K562 (cell line): ENCODE data around the gene TTLL12.

Source experiments
- HDAC1 ChIP-seq, 2 experiments: fragments of 450-650 bp; IDR thresholded peaks; 2 replicates each; pipeline ENCODE4 v1.6.1; 2016 to 2017; ENCODE audit warnings: inconsistent platforms in 1 of 2, mild to moderate bottlenecking in 1 of 2, moderate library complexity in 1 of 2
- NFE2L1 ChIP-seq: fragments of 450-650 bp; IDR thresholded peaks from 2 replicates; pipeline ENCODE4 v1.6.1; 2016; ENCODE audit warnings: missing genetic modification characterization, low read depth, mild to moderate bottlenecking, missing compliant biosample characterization, moderate library complexity, borderline replicate concordance
- POLR2AphosphoS5 ChIP-seq: IDR thresholded peaks from 2 replicates; pipeline ENCODE4 v1.6.1; 2011; ENCODE audit warnings: mild to moderate bottlenecking, low read depth, low read length, moderate library complexity; ENCODE audit not compliant: control insufficient read depth, insufficient read depth
- TAF1 ChIP-seq: IDR thresholded peaks from 2 replicates; pipeline ENCODE4 v1.6.1; 2011; ENCODE audit warnings: mild to moderate bottlenecking, low read length, moderate library complexity; ENCODE audit not compliant: insufficient read depth, control insufficient read depth, severe bottlenecking; ENCODE audit errors: extremely low read depth

GRCh38 chr22:43116932-43117331 lies 70.0 kb downstream of the TTLL12 start:
- no peak for TF ChIP-seq POLR2AphosphoS5
- no peak for TF ChIP-seq HDAC1 (IDR thresholded peaks at IDR 0.05)
- no peak for TF ChIP-seq TAF1
- TF ChIP-seq NFE2L1 (tag): no peak
